GM21786 (cell line): ENCODE data around the gene IL3.

ENCODE experiments used
- ATAC-seq: cut with Tn5 transposase; IDR thresholded peaks from one replicate; pipeline ENCODE4 v1.9.1; 2021; ENCODE audit not compliant: unreplicated experiment

Gene IL3

GRCh38 chr5:132072070-132072469, 11.6 kb downstream of the IL3 start:
- no peak for ATAC-seq

GRCh38 chr5:132072528-132072927, 12.1 kb downstream of the IL3 start:
- no peak for ATAC-seq

- no peak for ATAC-seq
These were observed 13.0 kb downstream of the IL3 start, which contains the start of gene CSF2 for GRCh38 chr5:132073231-132074013. Gene CSF2 (plus strand): TSS chr5:132073789. CDS start chr5:132073824, 35 bp downstream.

GRCh38 chr5:132074091-132074771, 13.8 kb downstream of the IL3 start:
- ATAC-seq: no peak

GRCh38 chr5:132074772-132075718, 14.6 kb downstream of the IL3 start:
- no peak for ATAC-seq

DNA sequence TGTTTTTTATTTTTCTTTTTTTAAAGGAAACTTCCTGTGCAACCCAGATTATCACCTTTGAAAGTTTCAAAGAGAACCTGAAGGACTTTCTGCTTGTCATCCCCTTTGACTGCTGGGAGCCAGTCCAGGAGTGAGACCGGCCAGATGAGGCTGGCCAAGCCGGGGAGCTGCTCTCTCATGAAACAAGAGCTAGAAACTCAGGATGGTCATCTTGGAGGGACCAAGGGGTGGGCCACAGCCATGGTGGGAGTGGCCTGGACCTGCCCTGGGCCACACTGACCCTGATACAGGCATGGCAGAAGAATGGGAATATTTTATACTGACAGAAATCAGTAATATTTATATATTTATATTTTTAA, 15.2 kb downstream of the IL3 start:
- ATAC-seq: no peak

DNA sequence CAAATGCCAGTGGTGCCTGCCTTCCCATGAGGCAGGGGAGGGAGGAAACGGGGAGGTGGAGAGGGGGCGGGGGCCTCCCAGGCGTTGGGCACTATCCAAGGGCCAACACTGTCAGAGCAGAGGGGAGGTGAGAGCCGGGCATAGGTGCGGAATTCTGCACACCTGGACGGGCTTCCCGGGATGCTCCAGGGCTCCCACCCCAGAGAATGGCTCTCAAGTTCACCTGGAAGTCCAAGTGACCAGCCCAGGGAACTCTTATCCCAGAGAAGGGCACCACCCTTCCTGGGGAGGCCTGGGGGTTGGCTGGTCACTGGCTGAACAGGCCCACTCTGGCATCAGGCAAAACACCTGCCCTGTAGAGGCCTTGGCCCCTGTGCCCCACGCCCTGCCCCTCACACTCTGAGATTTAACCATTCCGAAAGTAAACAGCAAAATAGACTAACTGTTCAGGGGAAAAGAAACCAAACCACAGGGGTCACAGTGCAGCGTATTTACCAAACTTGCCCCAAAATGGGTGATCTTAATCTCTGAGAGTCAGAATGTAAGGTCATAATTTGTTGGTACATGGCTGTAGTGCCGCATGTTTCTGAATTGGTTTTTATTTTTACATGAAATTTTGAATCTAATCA, 15.9 kb downstream of the IL3 start:
- no peak for ATAC-seq

DNA sequence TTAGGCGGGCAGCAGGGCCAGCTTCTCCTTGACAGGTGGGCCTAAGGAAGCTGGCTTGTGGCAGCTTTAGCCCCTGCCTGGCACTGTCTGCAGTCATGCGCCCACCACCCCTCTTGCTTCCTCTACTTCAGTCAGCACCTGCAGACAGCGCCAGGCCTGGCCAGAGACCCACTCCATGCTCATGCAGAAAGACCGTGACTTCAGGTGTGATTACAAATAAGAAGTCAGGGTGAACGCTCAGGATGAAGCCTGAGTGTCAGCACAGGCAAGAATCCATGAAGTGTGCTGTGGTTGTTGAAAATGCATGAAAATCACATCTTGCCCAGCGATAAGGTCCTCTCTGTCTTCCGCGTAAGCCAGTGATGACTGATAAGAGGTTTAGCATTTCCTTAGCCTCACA, 16.5 kb downstream of the IL3 start:
- ATAC-seq: no peak

GRCh38 chr5:132079081-132079480, 18.6 kb downstream of the IL3 start:
- ATAC-seq: no peak

DNA sequence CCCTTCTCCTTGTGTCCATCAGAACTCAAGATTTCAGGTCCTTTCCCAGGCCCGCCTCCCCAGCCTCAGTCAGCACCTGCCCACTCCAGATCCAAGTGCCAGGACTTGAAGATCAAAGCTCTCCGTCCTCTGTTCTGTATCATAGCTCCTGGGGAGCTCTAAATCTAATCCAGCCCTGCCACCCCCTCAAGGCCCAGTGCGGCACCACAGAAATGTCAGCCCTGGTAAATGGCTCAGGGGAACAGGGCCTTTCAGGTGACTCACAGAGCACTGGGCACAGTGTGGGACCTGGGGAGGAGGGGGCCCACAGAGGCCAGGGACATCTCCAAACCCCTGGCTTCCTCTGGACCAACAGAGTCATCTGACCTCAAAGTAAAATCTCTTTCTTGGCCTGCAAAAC, 19.2 kb downstream of the IL3 start:
- no peak for ATAC-seq

DNA sequence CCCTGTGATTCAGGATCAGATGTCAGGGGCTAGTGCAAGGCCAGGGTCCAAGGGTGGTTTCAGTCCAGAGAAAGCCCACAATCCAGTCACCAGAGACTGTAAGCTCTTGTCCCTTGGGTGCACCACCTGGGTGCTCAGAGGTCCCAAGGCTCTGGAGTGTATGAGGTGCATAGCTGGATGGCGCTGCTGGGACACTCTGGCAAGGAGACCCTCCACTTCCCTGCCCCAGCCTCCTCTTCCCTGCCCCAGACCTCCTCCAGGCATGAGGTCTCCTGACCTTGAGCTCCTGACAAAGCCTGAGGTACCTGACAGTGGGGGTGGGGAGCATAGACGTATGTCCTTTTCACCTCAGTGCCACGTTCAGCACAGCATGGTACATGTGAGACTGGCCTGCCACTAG, 20.1 kb downstream of the IL3 start:
- ATAC-seq: no peak

GRCh38 chr5:132081458-132081857, 21.0 kb downstream of the IL3 start:
- no peak for ATAC-seq

GRCh38 chr5:132082329-132083023, 22.0 kb downstream of the IL3 start:
- ATAC-seq: no peak

GRCh38 chr5:132083071-132083678, 22.7 kb downstream of the IL3 start:
- no peak for ATAC-seq

DNA sequence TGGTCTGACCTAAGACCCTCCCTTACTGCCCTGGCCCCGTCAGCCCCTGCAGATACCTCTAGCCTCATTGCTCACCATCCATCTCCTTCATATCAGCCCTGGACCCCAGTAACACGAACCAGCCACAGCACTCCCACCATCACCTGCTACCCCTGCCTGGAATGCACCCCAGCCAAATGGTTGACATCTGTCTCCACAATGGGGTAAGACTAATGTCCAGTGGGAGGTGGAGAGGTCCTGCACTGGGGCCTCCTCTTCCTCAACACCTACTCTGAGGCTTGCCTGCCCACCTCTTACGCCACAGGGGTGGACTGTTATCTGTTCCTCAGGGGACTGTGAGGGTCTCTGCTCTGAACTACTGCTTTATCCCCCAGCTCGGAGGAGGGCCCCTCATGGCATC, 25.2 kb downstream of the IL3 start:
- ATAC-seq: no peak

DNA sequence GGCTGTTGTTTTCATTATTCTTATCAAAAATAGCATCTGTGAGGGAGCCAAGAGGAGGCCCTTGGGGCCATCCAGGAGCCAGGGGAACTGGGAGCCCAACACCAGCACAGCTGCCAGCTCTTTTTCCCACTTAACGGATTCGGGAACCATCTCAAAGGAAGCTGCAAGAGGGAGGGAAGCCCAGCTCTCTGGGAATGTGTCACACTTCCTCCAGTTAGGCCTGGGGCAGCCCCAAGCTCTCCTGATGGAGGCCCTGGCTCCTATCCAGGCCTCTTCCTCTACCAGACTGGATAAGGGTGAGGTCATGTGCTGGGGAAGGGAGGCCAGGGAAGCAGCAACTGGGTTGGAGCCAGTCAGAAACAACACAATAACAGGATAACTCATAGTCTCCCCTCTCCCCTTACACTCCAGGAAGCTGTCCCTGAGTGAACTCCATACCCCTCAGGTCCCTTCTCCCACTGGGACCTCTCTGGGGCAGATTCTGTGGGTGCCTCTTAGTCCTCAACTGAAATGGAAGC, 25.9 kb downstream of the IL3 start:
- ATAC-seq: no peak

DNA sequence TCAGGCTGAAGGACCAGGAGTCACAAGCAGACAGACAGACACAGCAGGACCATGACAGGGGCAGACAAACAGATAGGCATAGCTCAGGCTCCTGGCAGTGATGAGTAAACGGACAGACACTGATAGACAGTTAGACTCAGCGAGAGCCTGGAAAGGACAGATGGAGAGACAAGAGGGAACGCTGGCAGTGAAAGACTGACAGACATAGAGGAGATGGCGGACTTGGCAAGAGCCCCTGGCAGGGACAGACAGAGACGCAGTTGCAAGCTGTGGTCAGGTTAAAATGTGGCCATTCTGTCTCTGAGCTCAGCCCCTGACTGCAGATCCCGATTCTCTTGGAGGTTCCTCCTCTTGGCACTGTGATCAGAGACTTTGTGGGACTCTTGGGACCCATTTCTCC, 26.7 kb downstream of the IL3 start:
- ATAC-seq: no peak

GRCh38 chr5:132087661-132088060, 27.2 kb downstream of the IL3 start:
- no peak for ATAC-seq

GRCh38 chr5:132089363-132089762, 28.9 kb downstream of the IL3 start:
- ATAC-seq: no peak

DNA sequence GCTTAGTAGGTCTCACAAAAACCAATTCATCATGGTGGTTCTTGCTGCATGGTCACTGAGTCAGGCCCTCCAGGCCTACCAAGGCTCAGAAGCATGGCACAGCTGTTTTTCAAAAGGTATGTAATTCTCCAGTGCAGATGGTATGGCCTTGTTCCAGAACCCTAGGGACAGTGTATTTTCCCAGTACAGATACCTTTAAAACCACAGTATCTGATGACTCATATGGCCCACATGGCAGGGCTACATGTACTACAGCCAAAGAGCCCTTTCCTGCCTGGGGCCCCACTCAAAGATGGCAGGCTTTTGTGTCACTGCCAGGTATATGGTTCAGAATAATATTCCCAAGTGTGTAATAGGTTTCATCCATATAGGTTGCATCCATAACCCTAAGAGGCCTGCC, 29.7 kb downstream of the IL3 start:
- no peak for ATAC-seq
